Measurements from ENCODE around the gene MAP2K2. TPM values are rescaled to one million over a fixed set of nuclear protein-coding genes. Genes with fewer than 3 reads are reported as not detected.

The MAP2K2 gene
- total RNA-seq, 1 experiment from 2014 or later = 151 TPM

- no peaks in the 10 kb centered on the region for H3K9me3 ChIP-seq (ENCODE audit: control insufficient read depth, insufficient read depth, low read depth, low read length)
- in situ Hi-C loops (cut with HindIII; ENCODE audit: low pct_unique_long_range_greater_than_20kb, low sequenced_read_pairs) (no loop called here), intact Hi-C loops (cut with micrococcal nuclease; ENCODE audit: unreplicated experiment) (no loop called here)
- CTCF ChIA-PET = no interaction called here
- H3K36me3 ChIP-seq (ENCODE audit: control insufficient read depth, insufficient read depth, low read length) = no peaks in the 10 kb centered on the region
- TF ChIP-seq SIN3A (IDR thresholded peaks at IDR 0.05; ENCODE audit: borderline replicate concordance, insufficient read depth, low read depth, low read length) (no peak), REST (IDR thresholded peaks at IDR 0.05; ENCODE audit: insufficient read depth in 1 of 2, low read depth in 2 of 2, low read length in 1 of 2) (no peak), TCF7L2 (IDR thresholded peaks at IDR 0.05; ENCODE audit: low read depth, low read length) (no peak), POLR2AphosphoS5 (IDR thresholded peaks at IDR 0.05; ENCODE audit: low read depth, low read length) (no peak), CTCF (IDR thresholded peaks at IDR 0.05) (no peak)
- POLR2A ChIA-PET = no interaction called here
- no peaks in the 10 kb centered on the region for H3K27me3 ChIP-seq (ENCODE audit: control insufficient read depth, insufficient read depth, low read length)
- H3K4me3 ChIP-seq (ENCODE audit: low read depth in 2 of 2, low read length in 2 of 2) = no peak overlapping the region
- DNase-seq (ENCODE audit: low read depth, low spot score) = no peak
- no peak for ATAC-seq
- BruUV-seq (replicated peaks) = no TSS peak
- H3K27ac ChIP-seq (ENCODE audit: low read length) = no peak overlapping the region
- H3K4me1 ChIP-seq (ENCODE audit: control insufficient read depth, insufficient read depth, low read length) = peaks cover 32% of the 10 kb centered on the region
Observed at GRCh38 chr19:4054441-4055208, 69.3 kb downstream of the MAP2K2 start.

GRCh38 chr19:4053423-4054324 is 70.2 kb downstream of the MAP2K2 start:
- TF ChIP-seq SIN3A (IDR thresholded peaks at IDR 0.05; ENCODE audit: borderline replicate concordance, insufficient read depth, low read depth, low read length) (no peak), POLR2AphosphoS5 (IDR thresholded peaks at IDR 0.05; ENCODE audit: low read depth, low read length) (no peak), CTCF (IDR thresholded peaks at IDR 0.05) (no peak), REST (IDR thresholded peaks at IDR 0.05; ENCODE audit: insufficient read depth in 1 of 2, low read depth in 2 of 2, low read length in 1 of 2) (no peak), TCF7L2 (IDR thresholded peaks at IDR 0.05; ENCODE audit: low read depth, low read length) (no peak)
- ChIA-PET CTCF (no interaction called here), POLR2A (no interaction called here)
- no TSS peak for BruUV-seq (replicated peaks)
- H3K9me3 ChIP-seq (ENCODE audit: control insufficient read depth, insufficient read depth, low read depth, low read length) = no peaks in the 10 kb centered on the region
- H3K4me3 ChIP-seq (ENCODE audit: low read depth in 2 of 2, low read length in 2 of 2) = no peak overlapping the region
- H3K4me1 ChIP-seq (ENCODE audit: control insufficient read depth, insufficient read depth, low read length) = peaks cover 25% of the 10 kb centered on the region
- in situ Hi-C loops (cut with HindIII; ENCODE audit: low pct_unique_long_range_greater_than_20kb, low sequenced_read_pairs) (no loop called here), intact Hi-C loops (cut with micrococcal nuclease; ENCODE audit: unreplicated experiment) (no loop called here)
- H3K27ac ChIP-seq (ENCODE audit: low read length) = no peak overlapping the region
- DNase-seq (ENCODE audit: low read depth, low spot score) (no peak), ATAC-seq (no peak)
- H3K27me3 ChIP-seq (ENCODE audit: control insufficient read depth, insufficient read depth, low read length) = no peaks in the 10 kb centered on the region
- H3K36me3 ChIP-seq (ENCODE audit: control insufficient read depth, insufficient read depth, low read length) = no peaks in the 10 kb centered on the region
